Activated naive CD4-positive, alpha-beta T cell treated with anti-CD3 and anti-CD28 coated beads for 36 hours (primary cell): Measurements from ENCODE around the gene SLC30A4. TPM values are rescaled to one million over a fixed set of nuclear protein-coding genes. Genes with fewer than 3 reads are reported as not detected.
A peak's percentile ranks its signal among the peaks of the same experiment; 100 is the strongest.
"Not testable (repeated sequence)": the region's sequence is repeated elsewhere in the genome, so short reads cannot be mapped to it uniquely, and the experiment has no call there.

Experiments
- CTCF ChIA-PET: fragments of 350-600 bp; sonication (Branson Sonifier 250); formaldehyde crosslinking; loops from one replicate; lab custom pipeline; 2021; ENCODE audit warnings: antibody characterized with exemption; lab: Charles Lee
- DNase-seq: peaks from one replicate; pipeline ENCODE4 v3.0.0-alpha.2; 2020
- H3K27ac Mint-ChIP-seq: one replicate; pipeline ENCODE4 v1.8.0; 2021; ENCODE audit warnings: mild to moderate bottlenecking, mixed read lengths
- H3K27me3 Mint-ChIP-seq: one replicate; pipeline ENCODE4 v1.8.0; 2021; ENCODE audit warnings: low read depth, mixed read lengths
- H3K36me3 Mint-ChIP-seq: one replicate; pipeline ENCODE4 v1.8.0; 2021; ENCODE audit warnings: low read depth, mixed read lengths
- H3K4me1 Mint-ChIP-seq: one replicate; pipeline ENCODE4 v1.8.0; 2021; ENCODE audit warnings: low read depth, mixed read lengths
- H3K4me3 Mint-ChIP-seq: one replicate; pipeline ENCODE4 v1.8.0; 2021; ENCODE audit warnings: mild to moderate bottlenecking, moderate library complexity, mixed read lengths
- H3K9me3 Mint-ChIP-seq: one replicate; pipeline ENCODE4 v1.8.0; 2021; ENCODE audit warnings: mixed read lengths
- intact Hi-C: fragments of 100-400 bp; cut with micrococcal nuclease; formaldehyde crosslinking; loops from one replicate; pipeline ENCODE4 v1.15.1; 2023
- total RNA-seq, 2 experiments: library from RNA; stranded (reverse); gene quantifications; one replicate each; pipeline ENCODE4 v1.2.3, GENCODE V29; 2021

Gene SLC30A4
- total RNA-seq, 2 experiments from 2014 or later, result 1.0 to 1.2 TPM

DNA sequence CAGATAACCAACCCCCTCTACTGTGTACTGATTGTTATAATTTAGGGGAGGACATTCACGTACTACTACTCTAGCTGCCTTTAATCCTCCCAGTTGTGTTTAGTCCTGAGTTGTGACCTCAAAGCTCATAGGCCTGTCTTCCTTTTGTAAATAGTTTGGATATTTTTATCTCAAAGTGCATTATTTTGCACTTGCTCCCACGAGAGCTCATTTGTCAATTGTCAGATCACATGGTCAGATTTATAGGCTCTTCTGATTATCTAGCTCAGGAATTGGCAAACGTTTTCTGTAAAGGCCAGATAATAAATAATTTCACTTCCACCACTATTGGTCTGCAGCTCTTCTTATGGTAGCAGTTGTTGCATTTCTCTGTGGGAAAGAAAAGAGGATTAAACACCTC lies 14.4 kb upstream of the SLC30A4 start:
- intact Hi-C loops, result no loop called here
- H3K4me1 Mint-ChIP-seq, result no peaks in the 10 kb centered on the region
- no peaks in the 10 kb centered on the region for H3K36me3 Mint-ChIP-seq
- CTCF ChIA-PET, result interaction anchor here (1.2 kb wide), 1 partner anchor 77 kb away, joined by 4 read pairs; no protein-coding TSS in a partner anchor
- no peak for DNase-seq
- H3K9me3 Mint-ChIP-seq, result no peaks in the 10 kb centered on the region
- no peak overlapping the region for H3K4me3 Mint-ChIP-seq
- H3K27ac Mint-ChIP-seq, result no peak overlapping the region
- peaks cover 3% of the 10 kb centered on the region for H3K27me3 Mint-ChIP-seq

DNA sequence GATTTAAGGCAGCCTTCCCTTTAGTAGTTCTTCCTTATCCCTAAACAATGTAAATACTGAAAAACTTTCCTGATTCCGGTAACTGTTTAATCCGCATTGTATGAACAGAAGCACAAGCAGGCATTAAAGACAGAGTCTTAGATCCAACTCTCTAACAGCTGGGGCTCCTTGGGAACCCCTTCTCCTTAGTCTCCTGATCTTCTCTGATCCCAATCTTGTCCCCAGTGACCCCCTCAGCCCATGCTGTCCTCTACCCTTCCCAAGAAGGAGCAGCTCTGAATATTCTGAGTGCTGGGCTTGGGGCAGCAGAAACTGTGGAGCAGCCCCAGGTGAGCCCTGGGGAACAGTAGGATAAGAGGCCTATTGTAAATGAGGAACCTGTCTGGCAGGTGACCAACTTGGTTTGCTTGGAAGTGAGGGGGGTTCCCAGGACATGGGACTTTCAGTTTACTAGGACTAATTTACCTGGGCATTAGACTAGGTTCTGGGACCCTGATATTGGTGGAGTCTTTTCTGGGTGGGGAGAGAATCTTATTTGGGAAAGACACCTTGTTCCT lies 13.0 kb upstream of the SLC30A4 start:
- no peak for DNase-seq
- H3K4me1 Mint-ChIP-seq, result no peaks in the 10 kb centered on the region
- no peaks in the 10 kb centered on the region for H3K9me3 Mint-ChIP-seq
- intact Hi-C loops, result no loop called here
- peaks cover 3% of the 10 kb centered on the region for H3K27me3 Mint-ChIP-seq
- no peak overlapping the region for H3K27ac Mint-ChIP-seq
- H3K4me3 Mint-ChIP-seq, result no peak overlapping the region
- CTCF ChIA-PET, result no interaction called here
- H3K36me3 Mint-ChIP-seq, result no peaks in the 10 kb centered on the region

DNA sequence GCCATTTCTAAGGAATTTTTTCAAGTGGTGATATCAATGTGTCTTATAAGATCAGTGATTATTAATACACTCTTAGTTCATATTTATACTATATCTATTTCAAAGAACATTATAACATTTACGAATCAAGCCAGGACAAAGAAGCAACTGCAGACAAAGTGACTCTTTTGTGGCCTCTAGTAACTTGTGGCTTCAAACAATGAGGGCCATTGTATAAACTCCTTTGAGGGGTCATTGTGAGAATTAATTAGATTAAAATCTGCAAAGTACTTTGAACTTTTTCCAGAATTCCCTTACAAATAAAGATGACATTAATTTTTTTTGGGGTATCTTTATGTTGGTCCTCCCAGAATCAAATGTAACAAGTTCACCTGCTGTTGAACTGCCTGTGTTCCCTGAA lies 12.3 kb upstream of the SLC30A4 start:
- CTCF ChIA-PET, result interaction anchor here (0.6 kb wide), 1 partner anchor 24 kb away, joined by 8 read pairs; no protein-coding TSS in a partner anchor
- Mint-ChIP-seq H3K27me3 (peaks cover 3% of the 10 kb centered on the region), H3K4me3 (no peak overlapping the region), H3K4me1 (no peaks in the 10 kb centered on the region), H3K27ac (no peak overlapping the region), H3K9me3 (no peaks in the 10 kb centered on the region), H3K36me3 (no peaks in the 10 kb centered on the region)
- intact Hi-C loops, result no loop called here
- DNase-seq, result no peak

DNA sequence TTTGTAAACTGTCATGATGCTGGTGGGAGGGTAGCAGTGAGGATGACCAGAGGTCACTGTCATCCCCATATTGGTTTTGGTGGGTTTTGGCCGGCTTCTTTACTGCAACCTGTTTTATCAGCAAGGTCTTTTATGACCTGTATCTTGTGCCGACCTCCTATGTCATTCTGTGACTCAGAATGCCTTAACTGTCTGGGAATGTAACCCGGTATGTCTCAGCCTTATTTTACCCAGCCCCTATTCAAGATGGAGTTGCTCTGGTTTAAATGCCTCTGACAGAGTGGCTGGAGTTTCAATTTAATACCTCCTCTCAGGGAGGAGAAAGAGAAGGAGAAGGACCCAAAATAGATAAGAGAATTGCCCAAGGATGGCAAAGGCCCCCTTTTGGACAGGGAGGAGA lies 10.3 kb upstream of the SLC30A4 start:
- H3K36me3 Mint-ChIP-seq, H3K27ac Mint-ChIP-seq, H3K4me1 Mint-ChIP-seq, intact Hi-C loops, H3K4me3 Mint-ChIP-seq, H3K27me3 Mint-ChIP-seq, H3K9me3 Mint-ChIP-seq, DNase-seq: not testable (repeated sequence)
- CTCF ChIA-PET, result interaction anchor here (0.6 kb wide), 1 partner anchor 108 kb away, joined by 3 read pairs; no protein-coding TSS in a partner anchor

DNA sequence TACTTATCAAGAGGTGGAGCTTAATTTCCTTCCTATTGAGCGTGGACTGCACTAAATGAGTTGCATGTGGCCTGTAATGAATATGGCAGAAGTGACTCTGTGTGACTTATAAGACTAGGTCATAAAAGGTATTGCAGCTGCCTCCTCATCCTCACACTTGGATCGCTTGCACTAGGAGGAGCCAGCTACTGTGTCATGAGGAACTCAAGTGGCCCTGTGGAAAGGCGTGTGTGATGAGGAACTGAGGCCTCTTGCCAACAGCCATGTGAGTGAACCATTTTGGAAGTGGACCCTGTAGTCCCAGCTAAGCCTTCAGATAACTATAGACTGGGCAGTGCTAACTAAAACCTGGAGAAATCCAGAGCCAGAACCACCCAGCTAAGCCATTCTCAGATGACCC lies 7.1 kb upstream of the SLC30A4 start:
- CTCF ChIA-PET, result interaction anchor here (1.6 kb wide), 1 partner anchor 84 kb away, joined by 4 read pairs; no protein-coding TSS in a partner anchor
- peaks cover 3% of the 10 kb centered on the region for H3K27me3 Mint-ChIP-seq
- no peaks in the 10 kb centered on the region for H3K36me3 Mint-ChIP-seq
- DNase-seq, result no peak
- H3K27ac Mint-ChIP-seq, result no peak overlapping the region
- H3K9me3 Mint-ChIP-seq, result no peaks in the 10 kb centered on the region
- intact Hi-C loops, result no loop called here
- H3K4me1 Mint-ChIP-seq, result no peaks in the 10 kb centered on the region
- no peak overlapping the region for H3K4me3 Mint-ChIP-seq

DNA sequence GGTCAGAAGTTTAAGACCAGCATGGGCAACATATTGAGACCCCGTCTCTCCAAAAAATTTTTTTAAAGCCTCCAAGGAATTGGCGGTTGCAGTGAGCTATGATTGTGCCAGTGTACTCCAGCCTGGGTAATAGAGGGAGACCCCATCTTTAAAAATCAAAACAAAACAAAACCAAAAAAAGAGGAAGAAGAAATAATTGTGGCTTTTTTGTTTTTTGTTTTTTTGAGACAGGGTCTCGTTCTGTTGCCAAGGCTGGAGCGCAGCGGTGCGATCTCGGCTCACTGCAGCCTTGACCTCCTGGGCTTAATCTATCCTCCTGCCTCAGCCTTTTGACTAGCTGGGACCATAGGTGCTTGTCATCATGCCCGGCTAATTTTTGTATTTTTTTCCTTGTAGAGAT lies 4.5 kb upstream of the SLC30A4 start:
- DNase-seq, result no peak
- Mint-ChIP-seq H3K4me3 (no peak overlapping the region), H3K36me3 (no peaks in the 10 kb centered on the region), H3K27me3 (peaks cover 1% of the 10 kb centered on the region), H3K9me3 (no peaks in the 10 kb centered on the region), H3K27ac (no peak overlapping the region), H3K4me1 (peaks cover 5% of the 10 kb centered on the region)
- intact Hi-C loops, result no loop called here
- CTCF ChIA-PET, result interaction anchor here (0.6 kb wide), 1 partner anchor 50 kb away, joined by 3 read pairs; no protein-coding TSS in a partner anchor

DNA sequence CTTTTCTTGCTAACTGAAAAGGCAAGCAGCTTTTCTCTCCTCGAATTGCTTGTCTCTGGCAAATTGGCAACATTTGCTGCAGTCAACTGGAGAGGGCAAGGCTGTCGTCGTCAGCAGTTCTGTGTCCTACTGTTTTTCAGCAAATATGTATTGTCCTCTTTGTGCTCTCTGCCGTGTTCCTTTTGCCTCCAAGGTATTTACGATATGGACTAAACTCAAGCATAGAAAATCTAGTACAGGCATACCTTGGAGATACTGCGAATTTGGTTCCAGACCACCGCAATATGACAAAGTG lies 558 bp upstream of the SLC30A4 start:
- Mint-ChIP-seq H3K9me3 (no peaks in the 10 kb centered on the region), H3K27me3 (no peaks in the 10 kb centered on the region), H3K4me1 (peaks cover 15% of the 10 kb centered on the region), H3K36me3 (no peaks in the 10 kb centered on the region), H3K4me3 (peak overlapping the region; percentile 79), H3K27ac (no peak overlapping the region)
- intact Hi-C loops, result loop anchor here (5.0 kb wide), 1 partner anchor 184 kb away; no protein-coding TSS in a partner anchor
- CTCF ChIA-PET, result no interaction called here
- no peak for DNase-seq

DNA sequence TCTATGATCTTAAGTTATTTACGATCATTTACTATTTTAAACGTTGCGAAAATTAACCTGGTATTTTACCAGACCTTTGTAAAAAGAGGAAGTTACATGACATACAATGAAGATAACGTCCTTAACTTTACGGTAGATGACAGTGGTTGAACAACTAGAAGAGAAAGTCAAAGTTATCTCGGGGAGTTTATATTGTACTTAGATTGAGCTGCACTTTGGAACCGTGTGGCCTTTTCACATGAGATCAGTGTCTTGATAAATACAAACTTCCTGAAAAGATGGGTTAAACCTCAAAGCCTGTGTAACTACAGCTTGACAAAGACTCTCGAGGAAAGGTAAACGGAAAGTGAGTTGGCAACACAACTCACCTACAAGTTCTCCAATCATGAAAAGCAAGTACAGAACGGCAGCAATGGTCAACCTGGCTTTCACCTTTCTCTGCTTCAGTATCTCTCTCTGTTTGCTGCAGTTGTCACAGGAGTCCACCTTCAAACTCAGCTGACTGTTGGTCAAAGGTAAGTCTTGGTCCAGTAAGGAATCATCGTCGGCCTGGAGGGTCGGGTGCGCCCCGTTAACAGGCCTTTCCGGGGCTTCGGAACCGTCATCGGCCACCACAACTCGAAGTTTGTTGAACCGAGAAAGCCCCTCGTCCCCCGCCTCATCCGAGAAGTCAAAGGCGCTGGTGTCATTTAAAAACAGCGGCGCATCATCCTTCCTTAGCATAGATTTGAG lies 793 bp downstream of the SLC30A4 start:
- intact Hi-C loops, result loop anchor here (1.0 to 5.0 kb wide), 4 partner anchors 63 to 186 kb away; partner anchors contain the start of gene BLOC1S6
- peaks cover 15% of the 10 kb centered on the region for H3K4me1 Mint-ChIP-seq
- no peak overlapping the region for H3K27ac Mint-ChIP-seq
- H3K4me3 Mint-ChIP-seq, result peak overlapping the region; percentile 89
- H3K27me3 Mint-ChIP-seq, result no peaks in the 10 kb centered on the region
- DNase-seq, result peak; percentile 6
- CTCF ChIA-PET, result interaction anchor here (1.1 kb wide), 1 partner anchor 90 kb away, joined by 5 read pairs; no protein-coding TSS in a partner anchor
- no peaks in the 10 kb centered on the region for H3K36me3 Mint-ChIP-seq
- H3K9me3 Mint-ChIP-seq, result no peaks in the 10 kb centered on the region

DNA sequence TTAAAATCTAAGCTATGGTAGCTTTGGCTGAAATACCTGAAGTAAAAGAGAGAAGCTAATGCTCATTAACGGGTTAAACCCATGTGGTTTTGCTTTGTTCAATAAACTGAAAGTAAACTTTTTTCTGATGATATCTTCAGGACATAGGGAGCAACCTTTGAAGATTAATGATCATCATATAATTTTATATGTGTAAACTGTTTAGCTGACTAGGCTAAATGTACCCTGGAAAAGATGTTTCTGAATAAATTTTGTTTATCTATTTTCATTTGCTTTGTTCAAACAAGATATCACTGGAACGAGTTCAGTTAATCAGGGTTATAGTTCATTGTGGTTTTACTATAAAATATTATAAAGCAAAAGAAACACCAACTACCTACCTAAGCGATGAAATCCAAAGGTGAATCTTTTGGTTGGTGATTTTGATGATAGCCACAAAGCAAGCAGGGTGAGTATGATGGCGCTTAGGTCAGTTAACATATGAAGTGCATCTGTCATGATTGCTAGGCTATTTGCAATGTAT lies 11.7 kb downstream of the SLC30A4 start:
- Mint-ChIP-seq H3K9me3 (no peaks in the 10 kb centered on the region), H3K27me3 (no peaks in the 10 kb centered on the region), H3K4me3 (no peak overlapping the region), H3K27ac (no peak overlapping the region), H3K36me3 (peaks cover 2% of the 10 kb centered on the region), H3K4me1 (no peaks in the 10 kb centered on the region)
- no peak for DNase-seq
- intact Hi-C loops, result no loop called here
- CTCF ChIA-PET, result interaction anchor here (0.5 to 1.3 kb wide), 2 partner anchors 10 to 33 kb away, joined by 3 to 5 read pairs; no protein-coding TSS in a partner anchor

DNA sequence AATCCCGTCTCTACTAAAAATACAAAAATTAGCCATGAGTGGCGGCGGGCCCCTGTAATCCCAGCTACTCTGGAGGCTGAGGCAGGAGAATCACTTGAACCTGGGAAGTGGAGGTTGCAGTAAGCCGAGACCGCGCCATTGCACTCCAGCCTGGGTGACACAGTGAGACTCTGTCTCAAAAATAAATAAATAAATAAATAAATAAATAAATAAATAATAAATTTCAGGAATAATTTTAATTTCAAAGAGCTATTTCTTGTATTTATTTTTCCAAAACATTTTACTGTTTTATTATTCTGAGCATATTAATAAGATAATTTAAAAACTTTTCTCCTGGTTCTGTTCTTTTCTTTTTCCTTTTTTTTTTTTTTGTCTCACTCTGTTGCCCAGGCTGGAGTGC lies 15.4 kb downstream of the SLC30A4 start:
- CTCF ChIA-PET, H3K27me3 Mint-ChIP-seq, H3K9me3 Mint-ChIP-seq, intact Hi-C loops, DNase-seq, H3K36me3 Mint-ChIP-seq, H3K4me1 Mint-ChIP-seq, H3K4me3 Mint-ChIP-seq, H3K27ac Mint-ChIP-seq: not testable (repeated sequence)

DNA sequence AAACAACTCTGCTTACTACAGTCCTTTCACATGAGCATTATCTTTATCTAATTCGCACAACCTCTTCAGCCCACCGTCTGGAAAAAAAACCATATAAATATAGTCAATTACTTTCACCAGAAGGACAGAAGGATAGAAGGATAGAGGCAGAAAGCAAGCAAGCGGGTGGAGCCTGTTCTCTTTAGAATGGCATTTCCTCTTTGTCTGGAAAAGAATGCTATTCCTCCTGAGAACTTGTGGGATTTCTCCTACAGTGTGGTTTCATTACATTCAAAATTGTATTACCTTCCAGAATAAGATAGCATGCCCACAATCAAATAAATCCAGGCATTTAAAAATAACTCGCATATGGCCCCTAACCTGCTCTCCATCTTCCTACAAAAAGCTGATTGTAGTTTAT lies 23.1 kb downstream of the SLC30A4 start:
- Mint-ChIP-seq H3K4me1 (no peaks in the 10 kb centered on the region), H3K27me3 (no peaks in the 10 kb centered on the region), H3K9me3 (no peaks in the 10 kb centered on the region), H3K4me3 (no peak overlapping the region), H3K36me3 (no peaks in the 10 kb centered on the region), H3K27ac (no peak overlapping the region)
- CTCF ChIA-PET, result no interaction called here
- intact Hi-C loops, result no loop called here
- no peak for DNase-seq

DNA sequence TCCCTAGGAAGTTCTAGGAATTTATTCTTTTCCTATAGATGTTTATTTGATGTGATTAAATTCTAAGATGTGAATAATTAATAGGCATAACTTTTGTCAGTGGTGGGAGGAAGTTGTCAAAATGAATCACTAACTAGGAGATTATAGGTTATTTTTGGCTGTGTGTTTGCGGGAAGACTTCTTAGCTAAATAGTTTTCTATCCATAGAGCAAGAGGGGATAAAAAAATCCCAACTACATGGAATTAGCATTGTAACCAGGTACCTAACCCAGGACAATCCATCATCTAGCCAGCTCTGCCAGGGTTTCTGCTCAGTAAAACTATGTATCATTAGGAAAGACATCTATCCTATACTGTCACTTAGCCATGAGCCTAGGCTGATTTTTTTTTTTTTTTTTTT lies 23.9 kb downstream of the SLC30A4 start:
- CTCF ChIA-PET, result no interaction called here
- H3K4me1 Mint-ChIP-seq, result no peaks in the 10 kb centered on the region
- intact Hi-C loops, result no loop called here
- no peak for DNase-seq
- H3K27me3 Mint-ChIP-seq, result no peaks in the 10 kb centered on the region
- no peak overlapping the region for H3K4me3 Mint-ChIP-seq
- H3K9me3 Mint-ChIP-seq, result no peaks in the 10 kb centered on the region
- no peaks in the 10 kb centered on the region for H3K36me3 Mint-ChIP-seq
- no peak overlapping the region for H3K27ac Mint-ChIP-seq
